SU-DHL-6 (cell line): ENCODE data around the gene DMD.

Experiments
- EZH2phosphoT487 ChIP-seq: fragments of 200-600 bp; sonication (generic), shearing (Covaris generic); conservative IDR thresholded peaks from 2 replicates; pipeline ENCODE4 v1.6.1; 2018; ENCODE audit warnings: mild to moderate bottlenecking, antibody characterized with exemption, low read length, moderate library complexity, mixed read lengths
- TF ChIP-seq, protein P1 (sequence below): fragments of 200-600 bp; sonication (generic); IDR thresholded peaks from one replicate; pipeline ENCODE4 v1.5.1; 2017; ENCODE audit warnings: antibody characterized with exemption, mild to moderate bottlenecking, low read length, moderate library complexity; ENCODE audit not compliant: insufficient read depth, poor library complexity, severe bottlenecking

DNA sequence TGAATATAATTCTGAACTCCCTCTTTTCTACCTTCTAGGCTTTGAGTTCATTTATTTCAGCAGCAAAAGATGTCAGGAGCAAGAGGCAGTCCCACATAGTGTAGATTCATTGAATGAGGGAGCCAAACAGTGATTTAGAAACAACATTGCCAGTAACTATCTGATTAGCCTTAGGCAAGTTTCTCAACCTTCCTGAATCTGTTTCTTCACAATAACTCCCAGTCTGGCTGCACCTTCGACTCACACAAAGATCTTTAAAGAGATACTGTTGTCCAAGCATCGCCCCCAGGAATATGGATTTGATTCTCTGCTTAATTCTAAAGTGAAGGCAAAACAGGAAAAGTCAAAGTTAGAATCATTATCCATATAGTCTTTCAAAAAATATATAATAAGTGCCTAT is 1026.2 kb downstream of the DMD start:
- TF ChIP-seq, protein P1, sequence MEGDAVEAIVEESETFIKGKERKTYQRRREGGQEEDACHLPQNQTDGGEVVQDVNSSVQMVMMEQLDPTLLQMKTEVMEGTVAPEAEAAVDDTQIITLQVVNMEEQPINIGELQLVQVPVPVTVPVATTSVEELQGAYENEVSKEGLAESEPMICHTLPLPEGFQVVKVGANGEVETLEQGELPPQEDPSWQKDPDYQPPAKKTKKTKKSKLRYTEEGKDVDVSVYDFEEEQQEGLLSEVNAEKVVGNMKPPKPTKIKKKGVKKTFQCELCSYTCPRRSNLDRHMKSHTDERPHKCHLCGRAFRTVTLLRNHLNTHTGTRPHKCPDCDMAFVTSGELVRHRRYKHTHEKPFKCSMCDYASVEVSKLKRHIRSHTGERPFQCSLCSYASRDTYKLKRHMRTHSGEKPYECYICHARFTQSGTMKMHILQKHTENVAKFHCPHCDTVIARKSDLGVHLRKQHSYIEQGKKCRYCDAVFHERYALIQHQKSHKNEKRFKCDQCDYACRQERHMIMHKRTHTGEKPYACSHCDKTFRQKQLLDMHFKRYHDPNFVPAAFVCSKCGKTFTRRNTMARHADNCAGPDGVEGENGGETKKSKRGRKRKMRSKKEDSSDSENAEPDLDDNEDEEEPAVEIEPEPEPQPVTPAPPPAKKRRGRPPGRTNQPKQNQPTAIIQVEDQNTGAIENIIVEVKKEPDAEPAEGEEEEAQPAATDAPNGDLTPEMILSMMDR = no peak
- TF ChIP-seq EZH2phosphoT487 = no peak
